Caco-2 (cell line): ENCODE results near the gene MAPKAP1. TPM values are rescaled to one million over a fixed set of nuclear protein-coding genes. Genes with fewer than 3 reads are reported as not detected.

Source experiments
- BruUV-seq: library from RNA; stranded (reverse); fragments of 400-500 nt; replicated peaks from 2 replicates; lab custom pipeline; 2021; lab: Mats Ljungman, UMichigan
- CTCF ChIA-PET: fragments of 300-600 bp; sonication (Branson Sonifier 250); formaldehyde crosslinking; loops from one replicate; lab custom pipeline; 2022; ENCODE audit warnings: antibody characterized with exemption; lab: Charles Lee
- POLR2A ChIA-PET: fragments of 300-600 bp; sonication (Branson Sonifier 250); formaldehyde crosslinking; loops from one replicate; lab custom pipeline; 2022; ENCODE audit warnings: antibody characterized with exemption; lab: Charles Lee
- DNase-seq, 2 experiments: peaks; one replicate each; pipeline versions ENCODE4 v3.0.0 to v3.0.0-alpha.2; 2020 to 2022
- H3K27me3 ChIP-seq: replicated peaks from 2 replicates; pipeline ENCODE4 v1.6.0; 2011; ENCODE audit warnings: low read length; ENCODE audit not compliant: control insufficient read depth, insufficient read depth
- H3K36me3 ChIP-seq: 2 replicates; pipeline ENCODE4 v1.5.1; 2011; ENCODE audit warnings: low read length; ENCODE audit not compliant: control insufficient read depth, insufficient read depth
- H3K4me1 ChIP-seq: fragments of 250-450 bp; sonication (Bioruptor Pico); 2 replicates; pipeline ENCODE4 v1.5.1; 2020; ENCODE audit warnings: mild to moderate bottlenecking
- H3K4me3 ChIP-seq: 2 replicates; pipeline ENCODE4 v1.5.1; 2011; ENCODE audit warnings: low read depth, mild to moderate bottlenecking, control low read depth, low read length
- H3K9me3 ChIP-seq: fragments of 250-450 bp; sonication (Bioruptor Pico); 2 replicates; pipeline ENCODE4 v1.5.1; 2020; ENCODE audit warnings: mild to moderate bottlenecking, moderate library complexity
- H3K27ac Mint-ChIP-seq: one replicate; pipeline ENCODE4 v1.8.0; 2022; ENCODE audit warnings: mixed read lengths; ENCODE audit not compliant: unreplicated experiment
- H3K27me3 Mint-ChIP-seq: one replicate; pipeline ENCODE4 v1.8.0; 2022; ENCODE audit warnings: mixed read lengths; ENCODE audit not compliant: insufficient read depth, unreplicated experiment
- H3K36me3 Mint-ChIP-seq: one replicate; pipeline ENCODE4 v1.8.0; 2022; ENCODE audit warnings: mild to moderate bottlenecking, mixed read lengths; ENCODE audit not compliant: insufficient read depth, unreplicated experiment
- H3K4me1 Mint-ChIP-seq: one replicate; pipeline ENCODE4 v1.8.0; 2022; ENCODE audit warnings: low read depth, mixed read lengths; ENCODE audit not compliant: unreplicated experiment
- H3K4me3 Mint-ChIP-seq: one replicate; pipeline ENCODE4 v1.8.0; 2022; ENCODE audit warnings: mild to moderate bottlenecking, moderate library complexity, mixed read lengths; ENCODE audit not compliant: unreplicated experiment
- H3K9me3 Mint-ChIP-seq: one replicate; pipeline ENCODE4 v1.8.0; 2022; ENCODE audit warnings: mixed read lengths; ENCODE audit not compliant: unreplicated experiment
- CTCF ChIP-seq, 2 experiments: fragments of 200-600 bp in 1 of 2; IDR thresholded peaks; 1 replicate in 1 of 2; 2 replicates in 1 of 2; pipeline versions ENCODE4 v1.5.1 to v1.8.0; 2011 to 2022; ENCODE audit warnings: antibody characterized with exemption in 1 of 2, control low read depth in 1 of 2, inconsistent platforms in 1 of 2, low read depth in 1 of 2, low read length in 1 of 2, mild to moderate bottlenecking in 1 of 2, moderate library complexity in 1 of 2; ENCODE audit not compliant: insufficient read depth in 1 of 2, severe bottlenecking in 1 of 2, unreplicated experiment in 1 of 2
- intact Hi-C: fragments of 100-400 bp; cut with micrococcal nuclease; formaldehyde crosslinking; loops from one replicate; pipeline ENCODE4 v1.10.0; 2022; ENCODE audit not compliant: unreplicated experiment
- total RNA-seq: library from RNA; stranded (reverse); gene quantifications from 2 replicates; pipeline ENCODE4 v1.2.3, GENCODE V29; 2022

Gene MAPKAP1
- total RNA-seq, 1 experiment from 2014 or later: 70.0 TPM

- TF ChIP-seq CTCF (IDR thresholded peaks at IDR 0.05; ENCODE audit: insufficient read depth in 1 of 2, low read depth in 1 of 2, low read length in 1 of 2, severe bottlenecking in 1 of 2, unreplicated experiment in 1 of 2): no peak
- Histone ChIP-seq H3K36me3 (no peaks in the 10 kb centered on the region), H3K4me1 (no peaks in the 10 kb centered on the region), H3K27me3 (no peaks in the 10 kb centered on the region), H3K9me3 (no peaks in the 10 kb centered on the region), H3K4me3 (no peak overlapping the region)
- POLR2A ChIA-PET: no interaction called here
- peaks cover 5% of the 10 kb centered on the region for H3K36me3 Mint-ChIP-seq
- DNase-seq: no peak
- CTCF ChIA-PET: no interaction called here
- no peak overlapping the region for H3K4me3 Mint-ChIP-seq
- intact Hi-C loops: no loop called here
- no peaks in the 10 kb centered on the region for H3K27me3 Mint-ChIP-seq
- no peak overlapping the region for H3K27ac Mint-ChIP-seq
- H3K4me1 Mint-ChIP-seq: peaks cover 14% of the 10 kb centered on the region
- no TSS peak for BruUV-seq
- no peaks in the 10 kb centered on the region for H3K9me3 Mint-ChIP-seq
These were observed 121.4 kb downstream of the MAPKAP1 start for GRCh38 chr9:125585503-125586171.

- no peak overlapping the region for H3K27ac Mint-ChIP-seq
- Histone ChIP-seq H3K4me1 (peaks cover 10% of the 10 kb centered on the region; the same call in 1 of the 2 replicates), H3K27me3 (no peaks in the 10 kb centered on the region), H3K4me3 (no peak overlapping the region), H3K9me3 (0 out of 2 replicates have a peak, but pooled peaks cover under 1% of the 10 kb centered on the region), H3K36me3 (no peaks in the 10 kb centered on the region)
- BruUV-seq: no TSS peak
- POLR2A ChIA-PET: no interaction called here
- CTCF ChIA-PET: no interaction called here
- no peak overlapping the region for H3K4me3 Mint-ChIP-seq
- peaks cover 15% of the 10 kb centered on the region for H3K4me1 Mint-ChIP-seq
- no peak for DNase-seq
- intact Hi-C loops: no loop called here
- no peak for TF ChIP-seq CTCF (IDR thresholded peaks at IDR 0.05; ENCODE audit: insufficient read depth in 1 of 2, low read depth in 1 of 2, low read length in 1 of 2, severe bottlenecking in 1 of 2, unreplicated experiment in 1 of 2)
- peaks cover 16% of the 10 kb centered on the region for H3K36me3 Mint-ChIP-seq
- H3K27me3 Mint-ChIP-seq: no peaks in the 10 kb centered on the region
- H3K9me3 Mint-ChIP-seq: no peaks in the 10 kb centered on the region
These were observed 126.2 kb downstream of the MAPKAP1 start for GRCh38 chr9:125580701-125581286.

- BruUV-seq: no TSS peak
- H3K27me3 ChIP-seq: no peaks in the 10 kb centered on the region
- no peak overlapping the region for H3K4me3 ChIP-seq
- H3K36me3 ChIP-seq: no peaks in the 10 kb centered on the region
- H3K4me1 ChIP-seq: peaks cover 10% of the 10 kb centered on the region; the same call in 1 of the 2 replicates
- Mint-ChIP-seq H3K4me1 (peaks cover 15% of the 10 kb centered on the region), H3K27ac (no peak overlapping the region), H3K9me3 (no peaks in the 10 kb centered on the region), H3K36me3 (peaks cover 21% of the 10 kb centered on the region), H3K27me3 (no peaks in the 10 kb centered on the region), H3K4me3 (no peak overlapping the region)
- intact Hi-C loops: no loop called here
- no peak for DNase-seq
- TF ChIP-seq CTCF (IDR thresholded peaks at IDR 0.05; ENCODE audit: insufficient read depth in 1 of 2, low read depth in 1 of 2, low read length in 1 of 2, severe bottlenecking in 1 of 2, unreplicated experiment in 1 of 2): no peak
- ChIA-PET CTCF (no interaction called here), POLR2A (no interaction called here)
- H3K9me3 ChIP-seq: 0 out of 2 replicates have a peak, but pooled peaks cover 3% of the 10 kb centered on the region
These were observed 127.7 kb downstream of the MAPKAP1 start for GRCh38 chr9:125579030-125579932.
